NT2/D1 (cell line): ENCODE data around the gene ZNF611.
A peak's percentile ranks its signal among the peaks of the same experiment; 100 is the strongest.
"Not testable (repeated sequence)": the region's sequence is repeated elsewhere in the genome, so short reads cannot be mapped to it uniquely, and the experiment has no call there.

Source experiments
- DNase-seq: peaks from one replicate; pipeline ENCODE4 v3.0.0-alpha.2; 2011; ENCODE audit warnings: low read depth, low spot score
- H3K27me3 ChIP-seq: 2 replicates; pipeline ENCODE4 v1.6.0; 2011; ENCODE audit warnings: mild to moderate bottlenecking; ENCODE audit not compliant: insufficient read length, insufficient read depth
- H3K36me3 ChIP-seq: 2 replicates; pipeline ENCODE4 v1.6.1; 2011; ENCODE audit warnings: mild to moderate bottlenecking, low read length, mixed read lengths; ENCODE audit not compliant: insufficient read depth, insufficient read length
- H3K4me1 ChIP-seq: 2 replicates; pipeline ENCODE4 v1.5.1; 2011; ENCODE audit not compliant: insufficient read depth, insufficient read length
- H3K4me3 ChIP-seq: 2 replicates; pipeline ENCODE4 v1.5.1; 2011; ENCODE audit warnings: low read depth; ENCODE audit not compliant: insufficient read length
- H3K9ac ChIP-seq: 2 replicates; pipeline ENCODE4 v1.6.0; 2011; ENCODE audit warnings: low read depth; ENCODE audit not compliant: insufficient read length
- H3K9me3 ChIP-seq: 2 replicates; pipeline ENCODE4 v1.5.1; 2011; ENCODE audit warnings: mild to moderate bottlenecking, low read length; ENCODE audit not compliant: insufficient read depth
- SUZ12 ChIP-seq: IDR thresholded peaks from 2 replicates; pipeline ENCODE4 v1.6.1; 2011; ENCODE audit not compliant: insufficient read length, insufficient read depth; ENCODE audit errors: extremely low read depth
- YY1 ChIP-seq: IDR thresholded peaks from 2 replicates; pipeline ENCODE4 v1.6.1; 2011; ENCODE audit not compliant: insufficient read length, insufficient read depth
- ZNF274 ChIP-seq: IDR thresholded peaks from 2 replicates; pipeline ENCODE4 v1.6.1; 2011; ENCODE audit warnings: mild to moderate bottlenecking, low read depth, low read length

The ZNF611 gene

GRCh38 chr19:52743091-52743490 is 8.2 kb upstream of the ZNF611 start:
- no peaks in the 10 kb centered on the region for H3K9me3 ChIP-seq
- no peak overlapping the region for H3K9ac ChIP-seq
- no peak overlapping the region for H3K4me3 ChIP-seq
- H3K36me3 ChIP-seq: no peaks in the 10 kb centered on the region
- no peak for TF ChIP-seq YY1
- H3K27me3 ChIP-seq: no peaks in the 10 kb centered on the region
- H3K4me1 ChIP-seq: peaks cover 3% of the 10 kb centered on the region
- no peak for DNase-seq

GRCh38 chr19:52742516-52742915 is 7.7 kb upstream of the ZNF611 start:
- H3K9ac ChIP-seq: no peak overlapping the region
- no peak overlapping the region for H3K4me3 ChIP-seq
- H3K4me1 ChIP-seq: peaks cover 3% of the 10 kb centered on the region
- no peaks in the 10 kb centered on the region for H3K9me3 ChIP-seq
- TF ChIP-seq ZNF274 (no peak), SUZ12 (no peak), YY1 (no peak)
- no peak for DNase-seq
- H3K36me3 ChIP-seq: no peaks in the 10 kb centered on the region
- H3K27me3 ChIP-seq: no peaks in the 10 kb centered on the region

DNA sequence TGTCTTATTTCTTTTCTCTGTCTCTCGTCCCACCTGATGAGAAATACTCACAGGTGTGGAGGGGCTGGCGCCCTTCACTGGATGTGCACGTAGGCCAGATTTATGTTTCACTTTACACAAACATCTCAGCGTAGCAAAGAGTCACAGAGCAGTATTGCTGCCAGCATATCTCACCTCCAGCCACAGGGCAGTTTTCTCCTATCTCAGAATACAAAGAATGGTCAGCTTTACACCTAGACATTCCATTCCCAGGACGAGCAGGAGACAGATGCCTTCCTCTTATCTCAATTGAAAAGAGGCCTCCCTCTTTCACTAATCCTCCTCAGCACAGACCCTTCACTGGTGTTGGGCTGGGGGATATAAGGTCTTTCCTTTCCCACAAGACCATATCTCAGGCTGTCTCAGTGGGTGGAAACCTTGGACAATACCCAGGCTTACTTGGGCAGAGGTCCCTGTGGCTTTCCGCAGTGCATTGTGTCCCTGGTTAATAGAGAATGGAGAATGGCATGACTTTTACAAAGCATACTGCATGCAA is 7.2 kb upstream of the ZNF611 start:
- peaks cover 3% of the 10 kb centered on the region for H3K4me1 ChIP-seq
- H3K27me3 ChIP-seq: no peaks in the 10 kb centered on the region
- no peak for DNase-seq
- no peaks in the 10 kb centered on the region for H3K9me3 ChIP-seq
- no peak overlapping the region for H3K9ac ChIP-seq
- no peak for TF ChIP-seq ZNF274
- no peak for TF ChIP-seq YY1
- no peak for TF ChIP-seq SUZ12
- H3K36me3 ChIP-seq: no peaks in the 10 kb centered on the region
- H3K4me3 ChIP-seq: no peak overlapping the region

DNA sequence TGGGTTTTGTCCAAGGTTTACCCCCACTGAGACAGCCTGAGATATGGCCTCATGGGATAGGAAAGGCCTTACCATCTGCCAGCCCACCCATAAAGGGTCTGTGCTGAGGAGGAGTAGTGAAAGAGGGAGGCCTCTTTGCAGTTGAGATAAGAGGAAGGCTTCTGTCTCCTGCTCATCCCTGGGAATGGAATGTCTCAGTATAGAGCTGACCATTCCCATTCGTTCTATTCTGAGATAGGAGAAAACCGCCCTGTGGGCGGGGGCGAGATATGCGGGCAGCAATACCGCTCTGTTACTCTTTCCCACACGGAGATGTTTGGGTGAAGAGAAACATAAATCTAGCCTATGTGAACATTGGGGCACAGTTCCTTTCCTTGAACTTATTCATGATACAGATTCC is 6.5 kb upstream of the ZNF611 start:
- not testable (repeated sequence) for H3K9me3 ChIP-seq, DNase-seq, H3K4me3 ChIP-seq, H3K4me1 ChIP-seq, H3K27me3 ChIP-seq, H3K36me3 ChIP-seq, H3K9ac ChIP-seq

- Histone ChIP-seq H3K4me3 (no peak overlapping the region), H3K36me3 (no peaks in the 10 kb centered on the region), H3K27me3 (no peaks in the 10 kb centered on the region), H3K9ac (no peak overlapping the region), H3K9me3 (no peaks in the 10 kb centered on the region), H3K4me1 (peaks cover 3% of the 10 kb centered on the region)
- DNase-seq: no peak
- TF ChIP-seq ZNF274 (no peak), YY1 (no peak), SUZ12 (no peak)
Measured at GRCh38 chr19:52739576-52739975, 4.7 kb upstream of the ZNF611 start.

- DNase-seq: peak; percentile 91
- no peaks in the 10 kb centered on the region for H3K4me1 ChIP-seq
- peaks cover 14% of the 10 kb centered on the region for H3K36me3 ChIP-seq
- no peaks in the 10 kb centered on the region for H3K27me3 ChIP-seq
- TF ChIP-seq ZNF274 (no peak), SUZ12 (no peak)
- H3K4me3 ChIP-seq: peak overlapping the region; percentile 28
- peak overlapping the region; percentile 76 for H3K9ac ChIP-seq
- H3K9me3 ChIP-seq: no peaks in the 10 kb centered on the region
Measured at GRCh38 chr19:52735734-52736133, 890 bp upstream of the ZNF611 start.

- DNase-seq: no peak
- no peaks in the 10 kb centered on the region for H3K4me1 ChIP-seq
- peaks cover 14% of the 10 kb centered on the region for H3K36me3 ChIP-seq
- no peak for TF ChIP-seq YY1
- TF ChIP-seq ZNF274: no peak
- no peak for TF ChIP-seq SUZ12
- H3K9ac ChIP-seq: peak overlapping the region; percentile 86
- H3K9me3 ChIP-seq: no peaks in the 10 kb centered on the region
- H3K27me3 ChIP-seq: no peaks in the 10 kb centered on the region
- peak overlapping the region; percentile 76 for H3K4me3 ChIP-seq
Measured at GRCh38 chr19:52734331-52734892, 432 bp downstream of the ZNF611 start.

GRCh38 chr19:52726051-52726450 is 8.8 kb downstream of the ZNF611 start:
- not testable (repeated sequence) for H3K4me3 ChIP-seq
- H3K36me3 ChIP-seq: peaks cover 48% of the 10 kb centered on the region

More at GRCh38 chr19:52726051-52726450, 8.8 kb downstream of the ZNF611 start:
- DNase-seq, H3K4me1 ChIP-seq, H3K9ac ChIP-seq, H3K27me3 ChIP-seq: not testable (repeated sequence)
- H3K9me3 ChIP-seq: peaks cover 33% of the 10 kb centered on the region
